NCI-H2107 treated with DMSO at 0.1 percent for 48 hours (cell line): ENCODE data around the gene DTNBP1.

Experiments used
- DNase-seq: peaks from one replicate; lab custom pipeline; 2025; ENCODE audit not compliant: unreplicated experiment; lab: John Stamatoyannopoulos, UW

DTNBP1 gene

DNA sequence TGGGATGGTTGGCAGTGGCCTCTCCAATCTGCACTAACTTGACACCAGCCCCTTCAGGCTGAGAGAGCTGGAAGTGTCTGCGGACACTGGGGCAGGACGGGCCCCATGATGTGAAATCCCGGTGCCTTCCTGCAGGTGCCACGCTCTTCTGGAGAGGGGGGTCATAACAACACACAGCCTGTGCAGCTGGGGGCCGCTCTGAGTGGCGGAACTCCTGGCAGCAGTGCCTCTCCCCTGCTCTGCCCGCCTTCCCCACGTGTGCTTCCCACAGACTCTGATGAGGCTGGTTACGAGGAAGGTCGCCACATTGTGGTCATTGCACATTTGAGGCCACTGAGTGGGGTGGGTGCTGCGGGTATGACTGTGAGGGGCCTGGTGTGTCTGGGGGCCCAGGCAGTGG lies 145.2 kb downstream of the DTNBP1 start:
- no peak for DNase-seq

GRCh38 chr6:15516923-15517560 lies 145.8 kb downstream of the DTNBP1 start:
- no peak for DNase-seq

- DNase-seq, result no peak
Observed at GRCh38 chr6:15516378-15516777, 146.4 kb downstream of the DTNBP1 start.

DNA sequence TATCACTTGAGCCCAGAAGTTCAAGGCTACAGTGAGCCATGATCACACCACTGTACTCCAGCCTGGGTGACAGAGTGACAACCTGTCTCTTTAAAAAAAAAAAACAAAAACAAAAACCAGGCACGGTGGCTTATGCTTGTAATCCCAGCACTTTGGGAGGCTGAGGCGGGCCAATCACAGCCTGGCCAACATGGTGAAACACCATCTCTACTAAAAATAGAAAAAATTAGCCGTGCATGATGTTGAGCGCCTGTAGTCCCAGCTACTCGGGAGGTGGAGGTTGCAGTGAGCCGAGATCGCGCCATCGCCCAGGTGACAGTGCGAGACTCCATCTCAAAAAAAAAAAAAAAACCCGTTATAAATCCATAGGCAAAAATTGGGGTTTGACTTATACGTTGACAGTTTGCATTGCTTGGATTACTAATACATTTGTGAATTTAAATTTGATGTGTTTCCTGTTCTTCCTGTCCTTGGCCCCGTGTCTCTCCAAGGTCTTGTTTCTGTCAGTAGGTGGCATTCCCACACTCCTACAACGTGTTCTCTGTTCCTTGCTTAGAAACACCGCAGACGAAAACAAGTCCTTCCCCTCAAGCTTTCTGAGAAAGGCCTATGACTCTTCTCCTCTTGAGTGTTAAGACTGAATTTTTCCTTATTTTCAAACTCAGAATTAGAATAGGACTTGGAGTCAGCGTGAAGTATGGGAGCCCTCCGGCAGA lies 147.0 kb downstream of the DTNBP1 start:
- no peak for DNase-seq

- no peak for DNase-seq
Observed at GRCh38 chr6:15515226-15515625, 147.6 kb downstream of the DTNBP1 start.

GRCh38 chr6:15513801-15514711 lies 148.8 kb downstream of the DTNBP1 start:
- no peak for DNase-seq

GRCh38 chr6:15513131-15513771 lies 149.6 kb downstream of the DTNBP1 start:
- DNase-seq, result no peak

DNA sequence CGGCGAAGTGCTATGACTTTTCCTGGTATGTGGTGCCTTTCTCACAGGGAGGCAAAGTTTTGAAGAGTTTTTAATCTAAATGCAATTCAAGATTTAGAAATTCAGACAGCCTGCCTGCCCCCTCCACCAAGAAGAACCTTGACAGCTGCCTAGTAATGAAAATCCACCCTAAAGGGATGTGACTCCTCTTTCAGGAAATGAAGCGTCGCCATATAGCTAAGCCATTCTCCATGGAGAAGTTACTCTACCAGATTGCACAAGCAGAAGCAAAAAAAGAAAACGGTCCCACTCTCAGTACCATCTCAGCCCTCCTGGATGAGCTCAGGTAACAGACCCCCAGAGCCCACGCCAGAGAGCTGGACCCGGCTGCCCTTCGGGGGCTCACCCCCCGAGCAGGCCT lies 150.1 kb downstream of the DTNBP1 start:
- no peak for DNase-seq

GRCh38 chr6:15512126-15512525 lies 150.7 kb downstream of the DTNBP1 start:
- no peak for DNase-seq

DNA sequence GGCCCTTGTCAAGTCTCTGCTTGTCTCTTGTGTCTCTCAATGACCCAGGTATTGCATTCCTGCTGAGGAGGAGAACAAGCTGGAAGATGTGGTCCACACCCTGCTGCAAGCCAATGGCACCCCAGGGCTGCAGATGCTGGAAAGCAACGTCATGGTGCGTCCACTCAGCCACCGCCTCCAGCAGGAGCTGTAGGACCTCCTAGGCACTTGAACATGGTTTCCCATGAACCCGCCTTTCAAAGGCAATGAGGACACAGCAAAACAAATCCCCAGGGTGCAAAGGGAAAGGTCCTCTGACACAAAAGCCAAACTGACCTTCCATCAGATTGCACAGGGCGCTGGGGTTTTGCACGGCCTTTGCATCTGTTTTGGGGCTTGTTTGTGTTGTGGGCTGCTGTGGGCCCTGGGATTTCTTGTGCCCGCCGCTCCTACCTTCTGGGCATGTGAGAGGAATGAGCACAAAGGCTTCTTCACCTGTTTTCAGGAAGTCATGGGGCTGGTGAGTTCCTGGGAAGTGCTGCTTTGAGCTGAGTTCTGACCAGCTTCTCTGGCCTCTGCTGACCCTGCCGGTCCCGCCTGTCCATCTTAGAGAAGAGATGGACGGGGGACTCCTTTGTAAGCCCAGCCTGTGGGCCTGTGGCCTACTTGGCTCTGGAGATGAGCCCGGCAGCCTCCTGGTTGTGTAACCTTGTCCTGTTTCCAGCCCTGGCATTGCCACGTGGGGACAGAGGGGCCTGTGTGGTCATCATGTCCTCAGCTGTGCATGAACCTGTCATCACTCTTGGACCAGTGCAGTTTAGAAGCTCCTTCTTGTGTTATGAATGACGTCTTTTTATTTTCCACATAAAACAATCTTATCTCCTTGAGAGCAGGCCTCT lies 151.3 kb downstream of the DTNBP1 start:
- no peak for DNase-seq

GRCh38 chr6:15510536-15511247 lies 152.1 kb downstream of the DTNBP1 start:
- DNase-seq, result no peak

DNA sequence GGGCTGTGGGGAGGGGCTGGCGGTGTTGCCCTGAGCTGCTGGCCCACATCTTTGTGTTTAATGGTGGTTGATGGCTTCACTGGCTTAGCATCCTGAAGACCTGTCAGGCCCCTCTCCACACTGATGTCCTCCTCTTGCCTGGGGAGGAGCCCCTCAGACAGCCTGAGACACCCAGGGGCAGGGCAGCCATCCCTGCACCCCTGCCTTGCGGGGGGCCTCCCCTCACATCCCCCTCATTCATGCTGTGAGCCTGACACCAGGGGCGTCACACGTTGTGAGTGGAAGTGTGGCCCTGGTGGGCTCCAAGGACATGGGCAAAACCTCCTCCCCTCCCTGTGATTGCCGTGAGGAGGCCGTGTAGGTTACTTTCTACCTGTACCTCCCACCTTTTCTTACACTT lies 152.7 kb downstream of the DTNBP1 start:
- DNase-seq, result no peak

- no peak for DNase-seq
Observed at GRCh38 chr6:15509335-15509933, 153.4 kb downstream of the DTNBP1 start.

DNA sequence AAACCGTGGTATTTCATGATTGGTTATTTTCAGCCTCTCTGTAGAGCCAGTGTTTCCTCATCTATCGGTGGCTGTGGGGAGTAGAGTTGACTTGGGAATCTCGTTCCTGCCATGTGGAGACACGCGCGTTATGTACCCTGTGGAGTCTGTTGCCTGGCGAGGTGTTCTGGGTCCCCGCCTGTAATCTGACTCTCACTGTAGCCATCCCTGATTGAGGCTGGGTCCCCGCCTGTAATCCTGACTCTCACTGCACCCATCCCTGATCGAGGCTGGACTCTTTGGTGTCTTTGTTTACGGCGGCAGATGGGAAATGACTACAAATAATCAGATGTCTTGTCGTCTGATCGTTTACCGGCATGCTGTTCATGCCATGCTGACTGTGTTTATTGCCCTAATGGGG lies 153.9 kb downstream of the DTNBP1 start:
- no peak for DNase-seq

- no peak for DNase-seq
Observed at GRCh38 chr6:15508441-15508871, 154.4 kb downstream of the DTNBP1 start.

GRCh38 chr6:15507746-15508145 lies 155.1 kb downstream of the DTNBP1 start:
- DNase-seq, result no peak

DNA sequence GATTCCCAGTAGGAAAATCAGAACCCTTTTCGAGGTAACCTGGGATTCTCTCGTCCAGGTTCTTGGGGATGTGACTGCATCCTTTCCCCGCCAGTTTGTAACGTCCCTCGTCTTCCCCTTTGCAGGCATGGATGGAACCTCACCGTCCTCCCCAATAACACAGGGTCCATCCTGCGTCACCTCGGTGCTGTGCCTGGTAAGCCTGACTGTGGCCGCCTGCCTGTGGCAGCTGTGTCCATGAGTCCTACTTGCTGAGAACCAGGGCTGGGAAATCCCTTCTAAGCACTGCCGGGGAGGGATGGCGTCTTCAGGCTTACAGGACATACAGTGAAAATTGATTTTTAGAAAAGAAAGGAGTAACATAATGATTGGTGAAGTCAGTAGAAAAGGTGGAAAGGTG lies 155.6 kb downstream of the DTNBP1 start:
- DNase-seq, result no peak

GRCh38 chr6:15506066-15506465 lies 156.8 kb downstream of the DTNBP1 start:
- DNase-seq, result no peak

GRCh38 chr6:15505463-15505918 lies 157.3 kb downstream of the DTNBP1 start:
- DNase-seq, result no peak
